ENCODE results near the gene EGLN3.

DNA sequence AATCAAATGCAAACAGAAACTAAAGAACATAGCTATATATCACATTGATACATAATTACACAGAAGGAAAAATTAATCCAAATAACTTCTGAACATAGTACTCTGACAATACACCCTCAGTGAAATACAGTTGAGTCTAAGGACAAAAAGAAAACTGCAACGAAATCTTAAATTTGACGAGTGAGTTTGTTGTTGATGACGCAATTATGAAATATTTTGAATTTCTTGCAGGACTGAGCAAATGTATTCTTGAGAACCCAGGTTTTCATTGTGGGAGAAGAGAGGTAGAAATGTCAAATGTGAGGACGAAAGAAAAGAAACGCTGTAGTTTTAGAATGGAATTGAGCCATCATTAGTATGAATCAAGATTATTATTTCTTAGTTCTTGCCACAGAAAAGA is 46.3 kb downstream of the EGLN3 start:
- TF ChIP-seq SP1 (CRISPR knock-in tag; conservative IDR thresholded peaks at IDR 0.05) (no peak), CTCF (IDR thresholded peaks at IDR 0.05) (no peak), MXD4 (CRISPR knock-in tag; IDR thresholded peaks at IDR 0.05; ENCODE audit: borderline replicate concordance) (no peak), USF2 (CRISPR knock-in tag; IDR thresholded peaks at IDR 0.05) (no peak), GABPB1 (CRISPR knock-in tag; IDR thresholded peaks at IDR 0.05) (no peak), CREB1 (CRISPR knock-in tag; IDR thresholded peaks at IDR 0.05) (no peak)
